ENCODE results near the gene DRICH1.
"Not testable (repeated sequence)": the region's sequence is repeated elsewhere in the genome, so short reads cannot be mapped to it uniquely, and the experiment has no call there.

DRICH1 gene

GRCh38 chr22:23597576-23598268 is 34.4 kb downstream of the DRICH1 start:
- DNase-seq (ENCODE audit: low read depth) = not testable (repeated sequence)

- not testable (repeated sequence) for DNase-seq (ENCODE audit: low read depth)
Measured at GRCh38 chr22:23595904-23596303, 36.2 kb downstream of the DRICH1 start.

- no peak for DNase-seq (ENCODE audit: low read depth)
Measured at GRCh38 chr22:23591846-23592245, 40.3 kb downstream of the DRICH1 start.

- DNase-seq (ENCODE audit: low read depth) = peak; percentile 40
Measured at GRCh38 chr22:23591201-23591791, 40.8 kb downstream of the DRICH1 start.

GRCh38 chr22:23583836-23584235 is 48.3 kb downstream of the DRICH1 start:
- DNase-seq (ENCODE audit: low read depth) = no peak

- no peak for DNase-seq (ENCODE audit: low read depth)
Measured at GRCh38 chr22:23583153-23583552, 49.0 kb downstream of the DRICH1 start.

- DNase-seq (ENCODE audit: low read depth) = no peak
Measured at GRCh38 chr22:23581260-23581650, 50.9 kb downstream of the DRICH1 start.

- no peak for DNase-seq (ENCODE audit: low read depth)
Measured at GRCh38 chr22:23580576-23581259, 51.4 kb downstream of the DRICH1 start.

GRCh38 chr22:23579870-23580575 is 52.1 kb downstream of the DRICH1 start, which contains the start of gene IGLL1:
Gene IGLL1, minus strand, starts transcription at chr22:23580290. Its CDS starts 100 bp downstream, at chr22:23580190.
- no peak for DNase-seq (ENCODE audit: low read depth)

GRCh38 chr22:23579280-23579679 is 52.8 kb downstream of the DRICH1 start:
- DNase-seq (ENCODE audit: low read depth) = no peak

- no peak for DNase-seq (ENCODE audit: low read depth)
Measured at GRCh38 chr22:23578306-23578705, 53.8 kb downstream of the DRICH1 start.

GRCh38 chr22:23576681-23577080 is 55.4 kb downstream of the DRICH1 start:
- no peak for DNase-seq (ENCODE audit: low read depth)

GRCh38 chr22:23575601-23576000 is 56.5 kb downstream of the DRICH1 start:
- DNase-seq (ENCODE audit: low read depth) = no peak

GRCh38 chr22:23574877-23575276 is 57.2 kb downstream of the DRICH1 start:
- DNase-seq (ENCODE audit: low read depth) = no peak

GRCh38 chr22:23574371-23574811 is 57.7 kb downstream of the DRICH1 start:
- no peak for DNase-seq (ENCODE audit: low read depth)

GRCh38 chr22:23573701-23574235 is 58.4 kb downstream of the DRICH1 start:
- not testable (repeated sequence) for DNase-seq (ENCODE audit: low read depth)

GRCh38 chr22:23573106-23573505 is 59.0 kb downstream of the DRICH1 start:
- not testable (repeated sequence) for DNase-seq (ENCODE audit: low read depth)

- DNase-seq (ENCODE audit: low read depth) = no peak
Measured at GRCh38 chr22:23571486-23571885, 60.6 kb downstream of the DRICH1 start.

- no peak for DNase-seq (ENCODE audit: low read depth)
Measured at GRCh38 chr22:23570681-23571080, 61.4 kb downstream of the DRICH1 start.

GRCh38 chr22:23569716-23570115 is 62.4 kb downstream of the DRICH1 start:
- no peak for DNase-seq (ENCODE audit: low read depth)

- DNase-seq (ENCODE audit: low read depth) = no peak
Measured at GRCh38 chr22:23569291-23569690, 62.8 kb downstream of the DRICH1 start.
